Skeletal muscle satellite cell (primary cell): ENCODE data around the gene RPL18.
"Not testable (repeated sequence)": the region's sequence is repeated elsewhere in the genome, so short reads cannot be mapped to it uniquely, and the experiment has no call there.

Experiments
- H3K27me3 ChIP-seq: 2 replicates; pipeline ENCODE4 v1.7.0; 2013; ENCODE audit warnings: low read length; ENCODE audit not compliant: control insufficient read depth, insufficient read depth
- H3K36me3 ChIP-seq: 2 replicates; pipeline ENCODE4 v1.7.0; 2013; ENCODE audit warnings: mild to moderate bottlenecking, control low read depth, low read length; ENCODE audit not compliant: insufficient read depth
- H3K4me1 ChIP-seq: 2 replicates; pipeline ENCODE4 v1.7.0; 2013; ENCODE audit warnings: low read length; ENCODE audit not compliant: control insufficient read depth, insufficient read depth
- H3K4me2 ChIP-seq: 2 replicates; pipeline ENCODE4 v1.7.0; 2013; ENCODE audit warnings: mild to moderate bottlenecking, low read length
- H3K4me3 ChIP-seq: 2 replicates; pipeline ENCODE4 v1.7.0; 2013; ENCODE audit warnings: low read length
- H3K9ac ChIP-seq: 2 replicates; pipeline ENCODE4 v1.7.0; 2013; ENCODE audit warnings: mild to moderate bottlenecking, low read depth, low read length, moderate library complexity
- H3K9me3 ChIP-seq: replicated peaks from 2 replicates; pipeline ENCODE4 v1.7.0; 2013; ENCODE audit warnings: mild to moderate bottlenecking, control low read depth, low read length

The RPL18 gene

DNA sequence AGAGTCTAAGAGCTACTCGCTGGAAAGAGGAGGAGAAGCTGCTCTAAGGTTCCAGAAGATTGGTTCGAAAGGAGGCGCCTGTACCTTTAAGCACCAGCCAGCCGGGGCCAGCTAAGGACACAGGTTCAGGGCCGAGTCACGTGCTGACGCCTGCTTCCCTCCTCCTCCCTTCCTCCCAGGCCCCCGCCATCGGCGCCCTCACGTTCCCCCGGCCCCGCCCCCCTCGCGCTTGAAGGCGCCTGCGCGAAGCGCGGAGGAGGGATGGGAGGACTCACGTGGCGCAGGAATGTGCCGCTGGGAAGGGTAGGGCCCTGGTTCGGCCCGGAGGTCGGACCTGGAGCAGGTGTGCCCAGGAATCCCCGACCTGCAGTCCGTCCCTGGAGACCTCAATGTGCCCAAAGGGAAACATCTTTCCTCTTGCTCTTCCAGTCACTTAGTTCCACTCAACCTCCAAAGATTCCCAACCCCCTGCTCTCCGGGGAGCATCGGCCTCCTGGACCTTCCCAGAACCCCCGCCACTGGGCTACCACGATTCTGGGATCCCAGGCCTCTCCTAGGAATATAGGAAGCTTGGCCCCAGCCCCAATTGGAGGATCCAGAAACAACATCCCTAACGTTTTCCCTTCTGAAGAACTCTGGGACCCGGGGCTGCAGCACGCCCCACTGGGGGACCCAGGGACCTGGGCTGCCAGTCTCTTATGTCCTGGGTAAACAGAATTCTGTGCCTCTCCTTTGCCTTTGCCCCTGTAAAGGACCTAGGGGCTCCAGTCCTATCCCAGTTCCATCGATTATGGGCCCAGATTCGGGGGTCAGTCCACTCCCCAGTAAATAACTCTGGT lies 15.7 kb upstream of the RPL18 start:
- Histone ChIP-seq H3K4me1 (peaks cover 62% of the 10 kb centered on the region), H3K4me2 (peak overlapping the region; percentile 86), H3K36me3 (no peaks in the 10 kb centered on the region), H3K9me3 (no peaks in the 10 kb centered on the region), H3K9ac (peak overlapping the region; percentile 68), H3K4me3 (peak overlapping the region; percentile 65), H3K27me3 (no peaks in the 10 kb centered on the region)

DNA sequence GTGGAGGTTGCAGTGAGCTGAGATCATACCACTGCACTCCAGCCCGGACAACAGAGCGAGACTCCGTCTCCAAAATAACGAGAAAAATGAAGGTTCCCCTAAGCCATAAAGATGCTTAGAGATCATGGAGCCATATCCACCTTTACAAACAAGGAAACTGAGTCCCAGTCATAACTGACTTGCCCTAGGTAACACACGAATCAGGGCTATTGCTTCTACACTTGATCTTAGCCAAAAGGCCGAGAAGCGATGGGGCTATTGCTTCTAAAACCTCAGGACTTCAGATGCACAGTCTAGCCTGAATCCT lies 15.0 kb upstream of the RPL18 start:
- peak overlapping the region; percentile 86 for H3K4me2 ChIP-seq
- no peaks in the 10 kb centered on the region for H3K27me3 ChIP-seq
- H3K9me3 ChIP-seq, result no peaks in the 10 kb centered on the region
- no peaks in the 10 kb centered on the region for H3K36me3 ChIP-seq
- H3K9ac ChIP-seq, result peak overlapping the region; percentile 68
- peak overlapping the region; percentile 65 for H3K4me3 ChIP-seq
- peaks cover 62% of the 10 kb centered on the region for H3K4me1 ChIP-seq

DNA sequence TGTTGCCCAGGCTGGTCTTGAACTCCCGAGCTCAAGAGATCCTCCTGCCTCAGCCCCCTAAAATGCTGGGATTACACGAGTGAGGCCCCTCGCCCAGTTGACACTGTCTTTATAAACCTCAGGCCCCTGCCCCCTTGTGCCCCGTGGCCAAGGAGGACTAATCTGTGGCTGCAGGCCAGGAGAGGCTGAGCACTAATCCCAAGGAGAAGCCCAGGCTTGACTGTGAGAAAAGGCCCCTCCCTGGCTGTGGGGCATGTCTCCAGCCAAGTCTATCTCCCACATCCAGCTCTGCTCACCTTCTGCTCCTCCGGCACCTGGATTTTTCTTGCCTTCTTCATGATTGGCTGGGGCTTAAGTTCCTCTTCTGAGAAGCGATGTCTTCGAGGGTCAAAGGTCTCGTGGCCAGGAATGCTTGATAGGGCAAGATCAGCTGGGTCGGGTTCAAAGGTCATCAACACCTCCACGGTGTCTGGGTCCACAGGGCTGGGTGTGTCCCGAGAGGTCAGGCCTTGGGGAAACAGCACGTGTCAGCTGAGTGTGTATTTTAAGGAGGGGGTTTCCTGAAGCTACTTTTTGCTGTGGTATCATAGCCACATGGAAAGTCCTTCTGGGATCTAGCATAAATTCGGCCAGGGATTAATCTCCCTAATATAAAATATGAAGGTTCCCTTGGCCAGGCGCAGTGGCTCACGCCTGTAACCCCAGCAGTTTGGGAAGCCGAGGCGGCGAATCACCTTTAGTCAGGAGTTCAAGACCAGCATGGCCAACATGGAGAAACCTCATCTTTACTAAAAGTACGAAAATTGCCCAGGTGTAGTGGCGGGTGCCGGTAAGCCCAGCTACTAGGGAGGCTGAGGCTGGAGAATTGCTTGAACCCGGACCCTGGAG lies 14.4 kb upstream of the RPL18 start:
- Histone ChIP-seq H3K4me2 (peak overlapping the region; percentile 86), H3K9me3 (no peaks in the 10 kb centered on the region), H3K27me3 (no peaks in the 10 kb centered on the region), H3K4me1 (peaks cover 62% of the 10 kb centered on the region), H3K36me3 (no peaks in the 10 kb centered on the region), H3K4me3 (peak overlapping the region; percentile 65), H3K9ac (peak overlapping the region; percentile 68)

DNA sequence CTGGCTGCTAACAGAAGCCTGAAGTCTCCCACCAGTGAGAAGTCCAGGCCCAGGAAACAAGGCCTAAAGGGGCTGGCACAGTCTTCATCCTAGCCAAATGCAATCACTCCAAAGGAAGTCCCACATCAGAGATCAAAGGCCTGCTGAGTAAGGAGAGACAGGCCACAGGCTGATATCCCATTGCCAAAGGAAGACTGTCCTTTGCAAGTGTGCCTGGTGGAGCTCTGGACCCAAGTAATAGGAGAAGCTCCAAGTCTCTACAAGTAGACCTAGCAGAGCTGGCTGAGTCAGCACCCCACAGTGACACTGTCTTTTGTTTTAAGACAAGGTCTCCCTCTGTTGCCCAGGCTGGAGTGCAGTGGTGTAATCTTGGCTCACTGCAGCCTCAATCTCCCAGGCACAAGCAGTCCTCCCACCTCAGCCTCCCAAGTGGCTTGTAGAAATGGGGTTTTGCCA lies 13.7 kb upstream of the RPL18 start:
- Histone ChIP-seq H3K4me2 (no peak overlapping the region), H3K9me3 (no peaks in the 10 kb centered on the region), H3K36me3 (no peaks in the 10 kb centered on the region), H3K4me3 (no peak overlapping the region), H3K4me1 (peaks cover 59% of the 10 kb centered on the region), H3K27me3 (no peaks in the 10 kb centered on the region), H3K9ac (no peak overlapping the region)

DNA sequence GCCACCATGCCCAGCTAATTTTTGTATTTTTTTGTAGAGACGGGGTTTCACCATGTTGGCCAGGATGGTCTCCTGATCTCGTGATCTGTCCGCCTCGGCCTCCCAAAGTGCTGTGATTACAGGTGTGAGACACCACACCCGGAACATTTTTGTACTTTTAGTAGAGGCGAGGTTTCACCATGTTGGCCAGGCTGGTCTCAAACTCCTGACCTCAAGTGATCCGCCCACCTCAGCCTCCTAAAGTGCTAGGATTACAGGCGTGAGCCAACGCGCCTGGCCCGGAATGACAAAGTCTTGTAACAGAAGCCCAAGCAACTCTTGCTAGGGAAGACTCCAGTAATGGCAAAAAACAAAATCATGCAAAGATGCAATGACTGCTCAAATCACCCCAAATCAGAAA lies 13.3 kb upstream of the RPL18 start:
- not testable (repeated sequence) for H3K9ac ChIP-seq, H3K4me3 ChIP-seq, H3K36me3 ChIP-seq

DNA sequence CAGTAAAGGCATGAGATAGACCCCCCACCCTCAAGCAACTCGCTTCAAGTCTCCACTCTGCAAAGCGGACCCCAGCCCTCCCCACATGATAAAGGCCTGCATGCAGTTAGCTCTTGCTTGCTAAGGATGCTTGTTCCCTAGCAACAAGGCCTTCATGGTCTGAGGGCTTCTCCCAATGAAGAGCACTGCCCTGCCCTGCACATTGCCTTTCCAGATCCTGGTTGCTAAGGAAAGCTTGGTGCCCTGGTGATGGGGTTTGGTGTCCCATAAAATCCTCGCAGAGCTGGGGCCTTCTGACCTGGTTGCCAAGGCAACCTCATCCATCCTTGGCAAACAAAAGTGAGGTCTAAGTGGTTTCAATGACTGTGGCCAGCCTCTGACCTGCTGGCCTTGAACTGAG lies 12.2 kb upstream of the RPL18 start:
- no peak overlapping the region for H3K4me3 ChIP-seq
- no peak overlapping the region for H3K9ac ChIP-seq
- no peak overlapping the region for H3K4me2 ChIP-seq
- H3K9me3 ChIP-seq, result no peaks in the 10 kb centered on the region
- peaks cover 49% of the 10 kb centered on the region for H3K4me1 ChIP-seq
- no peaks in the 10 kb centered on the region for H3K27me3 ChIP-seq
- H3K36me3 ChIP-seq, result no peaks in the 10 kb centered on the region

More for the DNA sequence above, 13.3 kb upstream of the RPL18 start:
- H3K4me1 ChIP-seq, result peaks cover 55% of the 10 kb centered on the region
- not testable (repeated sequence) for H3K9me3 ChIP-seq, H3K27me3 ChIP-seq, H3K4me2 ChIP-seq

DNA sequence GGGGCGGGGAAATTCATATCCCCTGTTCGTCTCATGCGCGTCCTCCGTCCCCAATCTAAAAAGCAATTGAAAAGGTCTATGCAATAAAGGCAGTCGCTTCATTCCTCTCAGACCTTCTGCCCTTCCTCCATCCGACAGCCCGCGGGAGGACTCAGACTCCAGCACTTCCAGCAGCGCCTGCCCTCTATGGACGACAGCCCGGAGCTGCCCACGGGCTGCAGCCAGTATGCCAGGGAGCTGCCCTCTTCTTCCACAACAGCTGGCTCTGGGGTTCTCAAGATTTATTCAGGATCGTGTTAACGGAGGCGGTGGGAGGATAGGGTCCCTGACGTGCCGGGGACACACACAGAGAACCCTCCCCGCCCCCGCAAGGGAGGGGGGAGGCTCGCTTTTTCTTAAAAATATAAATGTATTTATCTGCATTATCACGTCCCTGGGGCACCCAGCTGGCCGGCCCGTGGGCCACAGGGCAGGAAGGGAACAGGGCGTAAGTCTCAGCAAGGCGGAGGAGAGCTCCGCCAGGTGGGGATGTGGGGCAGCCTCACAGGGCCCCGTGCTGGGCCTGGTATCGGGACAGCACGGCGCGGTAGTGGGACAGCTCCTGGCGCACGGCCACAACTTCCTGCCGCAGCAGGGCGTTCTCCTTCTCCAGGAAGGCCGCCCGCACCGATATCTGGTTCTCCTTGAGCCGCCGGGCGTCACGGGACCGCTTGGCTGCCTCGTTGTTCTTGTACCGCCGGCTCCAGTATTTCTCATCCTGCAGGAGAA lies 11.5 kb upstream of the RPL18 start:
- Histone ChIP-seq H3K4me3 (peak overlapping the region; percentile 47), H3K9me3 (no peaks in the 10 kb centered on the region), H3K4me2 (peak overlapping the region; percentile 72), H3K9ac (peak overlapping the region; percentile 42), H3K27me3 (no peaks in the 10 kb centered on the region), H3K36me3 (no peaks in the 10 kb centered on the region), H3K4me1 (peaks cover 43% of the 10 kb centered on the region)

DNA sequence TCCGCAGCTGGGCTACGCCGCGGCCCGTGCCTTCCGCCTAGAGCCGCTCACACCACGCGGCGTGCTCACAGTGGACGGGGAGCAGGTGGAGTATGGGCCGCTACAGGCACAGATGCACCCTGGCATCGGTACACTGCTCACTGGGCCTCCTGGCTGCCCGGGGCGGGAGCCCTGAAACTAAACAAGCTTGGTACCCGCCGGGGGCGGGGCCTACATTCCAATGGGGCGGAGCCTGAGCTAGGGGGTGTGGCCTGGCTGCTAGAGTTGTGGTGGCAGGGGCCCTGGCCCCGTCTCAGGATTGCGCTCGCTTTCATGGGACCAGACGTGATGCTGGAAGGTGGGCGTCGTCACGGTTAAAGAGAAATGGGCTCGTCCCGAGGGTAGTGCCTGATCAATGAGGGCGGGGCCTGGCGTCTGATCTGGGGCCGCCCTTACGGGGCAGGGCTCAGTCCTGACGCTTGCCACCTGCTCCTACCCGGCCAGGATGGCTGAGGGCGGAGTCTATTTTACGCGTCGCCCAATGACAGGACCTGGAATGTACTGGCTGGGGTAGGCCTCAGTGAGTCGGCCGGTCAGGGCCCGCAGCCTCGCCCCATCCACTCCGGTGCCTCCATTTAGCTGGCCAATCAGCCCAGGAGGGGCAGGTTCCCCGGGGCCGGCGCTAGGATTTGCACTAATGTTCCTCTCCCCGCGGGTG lies 10.8 kb upstream of the RPL18 start:
- H3K4me3 ChIP-seq, result peak overlapping the region; percentile 47
- peaks cover 37% of the 10 kb centered on the region for H3K4me1 ChIP-seq
- H3K36me3 ChIP-seq, result peaks cover 4% of the 10 kb centered on the region
- no peak overlapping the region for H3K9ac ChIP-seq
- H3K27me3 ChIP-seq, result no peaks in the 10 kb centered on the region
- no peaks in the 10 kb centered on the region for H3K9me3 ChIP-seq
- peak overlapping the region; percentile 72 for H3K4me2 ChIP-seq

DNA sequence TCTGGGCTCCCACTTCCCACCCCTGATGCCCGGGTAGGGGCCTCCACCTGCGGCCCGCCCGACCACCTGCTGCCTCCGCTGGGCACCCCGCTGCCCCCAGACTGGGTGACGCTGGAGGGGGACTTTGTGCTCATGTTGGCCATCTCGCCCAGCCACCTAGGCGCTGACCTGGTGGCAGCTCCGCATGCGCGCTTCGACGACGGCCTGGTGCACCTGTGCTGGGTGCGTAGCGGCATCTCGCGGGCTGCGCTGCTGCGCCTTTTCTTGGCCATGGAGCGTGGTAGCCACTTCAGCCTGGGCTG lies 10.3 kb upstream of the RPL18 start:
- Histone ChIP-seq H3K9ac (no peak overlapping the region), H3K4me3 (no peak overlapping the region), H3K27me3 (no peaks in the 10 kb centered on the region), H3K4me2 (no peak overlapping the region), H3K9me3 (no peaks in the 10 kb centered on the region), H3K36me3 (peaks cover 4% of the 10 kb centered on the region), H3K4me1 (peaks cover 37% of the 10 kb centered on the region)

DNA sequence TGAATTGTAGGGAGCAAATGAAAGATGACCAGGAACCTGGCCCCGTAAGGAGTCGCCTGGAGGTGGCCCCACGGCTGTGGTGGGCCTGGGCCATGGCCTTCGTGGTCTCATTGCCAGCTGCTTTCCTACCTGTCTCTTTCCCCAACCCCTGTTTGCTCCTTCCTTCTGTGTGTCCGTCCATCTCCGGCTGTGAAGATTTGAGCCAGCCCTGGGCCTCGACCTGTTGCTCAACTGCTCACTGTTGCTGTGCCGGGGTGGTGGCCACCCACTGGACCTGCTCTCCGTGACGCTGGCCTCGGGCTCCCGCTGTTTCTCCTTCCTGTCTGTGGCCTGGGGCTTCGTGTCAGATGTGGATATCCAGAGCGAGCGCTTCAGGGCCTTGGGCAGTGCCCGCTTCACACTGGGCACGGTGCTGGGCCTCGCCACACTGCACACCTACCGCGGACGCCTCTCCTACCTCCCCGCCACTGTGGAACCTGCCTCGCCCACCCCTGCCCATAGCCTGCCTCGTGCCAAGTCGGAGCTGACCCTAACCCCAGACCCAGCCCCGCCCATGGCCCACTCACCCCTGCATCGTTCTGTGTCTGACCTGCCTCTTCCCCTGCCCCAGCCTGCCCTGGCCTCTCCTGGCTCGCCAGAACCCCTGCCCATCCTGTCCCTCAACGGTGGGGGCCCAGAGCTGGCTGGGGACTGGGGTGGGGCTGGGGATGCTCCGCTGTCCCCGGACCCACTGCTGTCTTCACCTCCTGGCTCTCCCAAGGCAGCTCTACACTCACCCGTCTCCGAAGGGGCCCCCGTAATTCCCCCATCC lies 9.7 kb upstream of the RPL18 start:
- Histone ChIP-seq H3K9ac (no peak overlapping the region), H3K9me3 (no peaks in the 10 kb centered on the region), H3K4me1 (peaks cover 35% of the 10 kb centered on the region), H3K4me2 (no peak overlapping the region), H3K27me3 (no peaks in the 10 kb centered on the region), H3K36me3 (peaks cover 4% of the 10 kb centered on the region), H3K4me3 (no peak overlapping the region)
